IMR-90 (cell line): ENCODE data around the gene CUL1. TPM values are rescaled to one million over a fixed set of nuclear protein-coding genes. Genes with fewer than 3 reads are reported as not detected.

Experiments
- ATAC-seq: fragments of 200-7000 bp; cut with Tn5 transposase; 2 replicates; pipeline ENCODE4 v1.9.1; 2020; ENCODE audit warnings: low read depth, mild to moderate bottlenecking, moderate library complexity
- BruUV-seq: library from RNA; stranded (reverse); fragments of 400-500 nt; replicated peaks from 2 replicates; lab custom pipeline; 2021; lab: Mats Ljungman, UMichigan
- CTCF ChIA-PET: fragments of 300-600 bp; formaldehyde crosslinking; extraction: SDS; loops from one replicate; lab custom pipeline; 2021; ENCODE audit warnings: antibody characterized with exemption; lab: Yijun Ruan, JAX
- POLR2A ChIA-PET: fragments of 300-600 bp; sonication (Branson Sonifier 250); formaldehyde crosslinking; loops from one replicate; lab custom pipeline; 2022; ENCODE audit warnings: antibody characterized with exemption; ENCODE audit not compliant: unreplicated experiment; lab: Charles Lee
- DNase-seq: peaks from one replicate; pipeline ENCODE4 v3.0.0; 2013
- H2AFZ ChIP-seq: replicated peaks from 2 replicates; pipeline ENCODE3; 2013; ENCODE audit warnings: low read length, mild to moderate bottlenecking; ENCODE audit not compliant: poor library complexity
- H2AK5ac ChIP-seq: 2 replicates; pipeline ENCODE4 v1.6.1; 2013; ENCODE audit warnings: low read depth, low read length, inconsistent platforms
- H2AK9ac ChIP-seq: replicated peaks from 2 replicates; pipeline ENCODE3; 2013; ENCODE audit warnings: mild to moderate bottlenecking, low read depth, low read length, moderate library complexity; ENCODE audit not compliant: poor library complexity
- H2BK120ac ChIP-seq: 2 replicates; pipeline ENCODE4 v1.6.1; 2013; ENCODE audit warnings: low read depth, low read length, inconsistent platforms
- H2BK15ac ChIP-seq: 3 replicates; pipeline ENCODE4 v1.6.1; 2013; ENCODE audit warnings: low read depth, low read length, inconsistent platforms
- H2BK20ac ChIP-seq: 2 replicates; pipeline ENCODE4 v1.6.1; 2013; ENCODE audit warnings: low read depth, mild to moderate bottlenecking, inconsistent platforms, low read length, moderate library complexity
- H2BK5ac ChIP-seq: 2 replicates; pipeline ENCODE4 v1.6.1; 2013; ENCODE audit warnings: mild to moderate bottlenecking, low read depth, low read length, inconsistent platforms; ENCODE audit not compliant: poor library complexity, severe bottlenecking
- H3K14ac ChIP-seq: replicated peaks from 2 replicates; pipeline ENCODE4 v1.6.1; 2013; ENCODE audit warnings: low read depth, low read length, inconsistent platforms
- H3K18ac ChIP-seq: 2 replicates; pipeline ENCODE4 v1.6.1; 2013; ENCODE audit warnings: low read depth, low read length, control low read depth
- H3K23ac ChIP-seq: 2 replicates; pipeline ENCODE4 v1.6.1; 2013; ENCODE audit warnings: low read depth, low read length, inconsistent platforms
- H3K27ac ChIP-seq: 2 replicates; pipeline ENCODE4 v1.5.1; 2013; ENCODE audit warnings: mild to moderate bottlenecking, control low read depth, low read length; ENCODE audit not compliant: insufficient read depth
- H3K27me3 ChIP-seq: 2 replicates; pipeline ENCODE4 v1.6.1; 2013; ENCODE audit warnings: low read length; ENCODE audit not compliant: control insufficient read depth, insufficient read depth
- H3K36me3 ChIP-seq: 2 replicates; pipeline ENCODE4 v1.6.1; 2013; ENCODE audit warnings: low read length, mixed read lengths; ENCODE audit not compliant: control insufficient read depth, insufficient read depth
- H3K4ac ChIP-seq: 2 replicates; pipeline ENCODE4 v1.6.1; 2013; ENCODE audit warnings: low read depth, low read length, inconsistent platforms
- H3K4me1 ChIP-seq: 2 replicates; pipeline ENCODE4 v1.6.1; 2013; ENCODE audit warnings: low read length, mixed read lengths; ENCODE audit not compliant: control insufficient read depth, insufficient read depth
- H3K4me2 ChIP-seq: 2 replicates; pipeline ENCODE4 v1.6.1; 2013; ENCODE audit warnings: low read depth, mild to moderate bottlenecking, control low read depth, low read length, moderate library complexity
- H3K4me3 ChIP-seq: 2 replicates; pipeline ENCODE4 v1.5.1; 2013; ENCODE audit warnings: low read depth, mild to moderate bottlenecking, control low read depth, low read length, moderate library complexity; ENCODE audit not compliant: insufficient read depth
- H3K56ac ChIP-seq: 2 replicates; pipeline ENCODE4 v1.6.1; 2013; ENCODE audit warnings: low read length, inconsistent platforms; ENCODE audit not compliant: insufficient read depth; ENCODE audit errors: extremely low read depth
- H3K79me1 ChIP-seq, 2 experiments: 2 replicates each; pipeline ENCODE4 v1.6.1; 2013; ENCODE audit warnings: low read length in 2 of 2, inconsistent platforms in 1 of 2, low read depth in 1 of 2
- H3K9ac ChIP-seq: 2 replicates; pipeline ENCODE4 v1.6.1; 2013; ENCODE audit warnings: low read depth, low read length, control low read depth
- H3K9me1 ChIP-seq: 2 replicates; pipeline ENCODE4 v1.6.1; 2013; ENCODE audit warnings: low read length, inconsistent platforms; ENCODE audit not compliant: insufficient read depth
- H3K9me3 ChIP-seq: 2 replicates; pipeline ENCODE4 v1.6.1; 2013; ENCODE audit warnings: low read length; ENCODE audit not compliant: control insufficient read depth, insufficient read depth
- H4K20me1 ChIP-seq: 2 replicates; pipeline ENCODE4 v1.6.1; 2013; ENCODE audit warnings: low read length, inconsistent platforms; ENCODE audit not compliant: insufficient read depth
- H4K5ac ChIP-seq: 2 replicates; pipeline ENCODE4 v1.6.1; 2013; ENCODE audit warnings: mild to moderate bottlenecking, low read depth, low read length, control low read depth
- H4K8ac ChIP-seq, 2 experiments: 2 replicates each; pipeline ENCODE4 v1.6.1; 2013; ENCODE audit warnings: low read depth in 2 of 2, low read length in 2 of 2, control low read depth in 1 of 2, inconsistent platforms in 1 of 2
- H4K91ac ChIP-seq: 2 replicates; pipeline ENCODE4 v1.6.1; 2013; ENCODE audit warnings: low read depth, low read length, inconsistent platforms; ENCODE audit not compliant: insufficient read depth
- CHD1 ChIP-seq: IDR thresholded peaks from 2 replicates; pipeline ENCODE4 v1.6.1; 2012; ENCODE audit warnings: low read depth, low read length, improper control_type of control experiment
- CTCF ChIP-seq: conservative IDR thresholded peaks from 2 replicates; pipeline ENCODE4 v1.5.1; 2012; ENCODE audit warnings: mild to moderate bottlenecking, low read depth, low read length, improper control_type of control experiment
- MAFK ChIP-seq: IDR thresholded peaks from 2 replicates; pipeline ENCODE4 v1.6.1; 2012; ENCODE audit warnings: low read depth, low read length, improper control_type of control experiment
- WGBS, 2 experiments: methylation state at CpG; one replicate each; pipeline versions ENCODE4 v1.1.5 to v1.1.7; 2013; ENCODE audit warnings: missing lambda C conversion rate in 2 of 2; ENCODE audit not compliant: insufficient read length in 1 of 2; ENCODE audit errors: extremely low coverage in 2 of 2; 5-methylcytosine and 5-hydroxymethylcytosine counted together
- dilution Hi-C: fragments of 300-500 bp; cut with HindIII; formaldehyde crosslinking; loops from one replicate; pipeline ENCODE4 v1.14.3; 2018; ENCODE audit warnings: low sequenced_read_pairs; ENCODE audit not compliant: unreplicated experiment
- in situ Hi-C: fragments of 300-500 bp; cut with MboI; formaldehyde crosslinking; loops from 3 replicates; pipeline ENCODE4 v1.14.3; 2019; ENCODE audit warnings: low sequenced_read_pairs, inconsistent platforms, mixed read lengths
- intact Hi-C: fragments of 100-400 bp; cut with micrococcal nuclease; formaldehyde crosslinking; loops from 2 replicates; pipeline ENCODE4 v1.10.0; 2022
- polyA plus RNA-seq, 3 experiments: library from polyadenylated mRNA; depleted of rRNA; stranded (reverse); fragments of >200 nt; gene quantifications; 2 replicates each; pipeline ENCODE4 v1.2.3, GENCODE V29; 2012; ENCODE audit warnings: low replicate concordance in 1 of 3
- total RNA-seq: library from RNA; depleted of rRNA; stranded (reverse); fragments of >200 nt; gene quantifications from 2 replicates; pipeline ENCODE4 v1.2.3, GENCODE V29; 2012

The CUL1 gene
- total and polyA plus RNA-seq, 2 of the 4 experiments (the other 2 are of a cell fraction) = 44.0 to 46.2 TPM

- DNase-seq = no peak
- H2AK9ac ChIP-seq = no peak overlapping the region
- no peak overlapping the region for H3K27ac ChIP-seq
- peaks cover 17 to 19% of the 10 kb centered on the region in 2 experiments for H3K79me1 ChIP-seq
- H3K18ac ChIP-seq = no peak overlapping the region
- dilution Hi-C loops (no loop called here), intact Hi-C loops (no loop called here), in situ Hi-C loops (no loop called here)
- BruUV-seq = TSS peak; percentile 32
- POLR2A ChIA-PET = no interaction called here
- H3K36me3 ChIP-seq = peaks cover 4% of the 10 kb centered on the region; the same call in 1 of the 2 replicates
- no peak overlapping the region for H3K14ac ChIP-seq
- H4K91ac ChIP-seq = no peak overlapping the region
- CTCF ChIA-PET = no interaction called here
- H2BK20ac ChIP-seq = no peak overlapping the region
- WGBS, 2 experiments = no CpG with 5 or more reads among the region's 5 CpGs
- H3K56ac ChIP-seq = no peak overlapping the region
- no peak overlapping the region for H2AFZ ChIP-seq
- no peak overlapping the region for H4K5ac ChIP-seq
- no peak overlapping the region for H2BK5ac ChIP-seq
- H3K9me1 ChIP-seq = no peaks in the 10 kb centered on the region
- H3K4ac ChIP-seq = no peak overlapping the region
- H3K4me3 ChIP-seq = no peak overlapping the region
- H3K9ac ChIP-seq = no peak overlapping the region
- H4K8ac ChIP-seq = no peak overlapping the region
- no peaks in the 10 kb centered on the region for H3K27me3 ChIP-seq
- H2BK120ac ChIP-seq = no peak overlapping the region
- TF ChIP-seq CTCF (no peak), CHD1 (no peak), MAFK (peak; percentile 96)
- ATAC-seq = no peak
- H2AK5ac ChIP-seq = no peak overlapping the region
- H3K4me2 ChIP-seq = no peak overlapping the region
- no peaks in the 10 kb centered on the region; the same call in 1 of the 2 replicates for H4K20me1 ChIP-seq
- H3K4me1 ChIP-seq = no peaks in the 10 kb centered on the region
- H3K23ac ChIP-seq = no peak overlapping the region
- H3K9me3 ChIP-seq = no peaks in the 10 kb centered on the region
- no peak overlapping the region for H2BK15ac ChIP-seq
Observed at GRCh38 chr7:148830897-148831692, 132.4 kb downstream of the CUL1 start.
